Panc1 (cell line): Measurements from ENCODE around the gene STAB1. TPM values are rescaled to one million over a fixed set of nuclear protein-coding genes. Genes with fewer than 3 reads are reported as not detected.

ENCODE experiments used
- ATAC-seq: fragments of 200-7000 bp; cut with Tn5 transposase; 2 replicates; pipeline ENCODE4 v1.9.1; 2020; ENCODE audit warnings: mild to moderate bottlenecking, moderate library complexity
- BruUV-seq: library from RNA; stranded (reverse); fragments of 400-500 nt; replicated peaks from 2 replicates; lab custom pipeline; 2021; lab: Mats Ljungman, UMichigan
- CTCF ChIA-PET: fragments of 300-600 bp; sonication (Branson Sonifier 250); formaldehyde crosslinking; loops from one replicate; lab custom pipeline; 2022; ENCODE audit warnings: antibody characterized with exemption; lab: Charles Lee
- POLR2A ChIA-PET: fragments of 300-600 bp; sonication (Branson Sonifier 250); formaldehyde crosslinking; loops from one replicate; lab custom pipeline; 2022; ENCODE audit warnings: antibody characterized with exemption; lab: Charles Lee
- DNase-seq: peaks from one replicate; pipeline ENCODE4 v3.0.0-alpha.2; 2010; ENCODE audit warnings: low read depth, low spot score
- H3K27ac ChIP-seq: 2 replicates; pipeline ENCODE4 v1.5.1; 2011; ENCODE audit warnings: mild to moderate bottlenecking, low read length, inconsistent platforms
- H3K27me3 ChIP-seq: fragments of 200-500 bp; sonication (Bioruptor generic); 2 replicates; pipeline ENCODE4 v1.6.0; 2014; ENCODE audit warnings: low read length, inconsistent platforms; ENCODE audit not compliant: control insufficient read depth, insufficient read depth
- H3K36me3 ChIP-seq: fragments of 200-500 bp; sonication (Bioruptor generic); 2 replicates; pipeline ENCODE4 v1.5.1; 2014; ENCODE audit warnings: inconsistent platforms, mild to moderate bottlenecking, low read length, moderate library complexity; ENCODE audit not compliant: control insufficient read depth, insufficient read depth
- H3K4me1 ChIP-seq: 2 replicates; pipeline ENCODE4 v1.5.1; 2011; ENCODE audit warnings: inconsistent platforms, mild to moderate bottlenecking, low read length, moderate library complexity; ENCODE audit not compliant: control insufficient read depth, insufficient read depth
- H3K4me3 ChIP-seq, 2 experiments: 2 replicates each; pipeline ENCODE4 v1.5.1; 2011 to 2012; ENCODE audit warnings: low read depth in 2 of 2, low read length in 2 of 2, mild to moderate bottlenecking in 2 of 2, inconsistent platforms in 1 of 2, moderate library complexity in 1 of 2
- H3K9me3 ChIP-seq: fragments of 200-500 bp; sonication (Bioruptor generic); 2 replicates; pipeline ENCODE4 v1.5.1; 2014; ENCODE audit warnings: low read depth, mild to moderate bottlenecking, inconsistent platforms, low read length, moderate library complexity; ENCODE audit not compliant: control insufficient read depth, insufficient read depth
- CTCF ChIP-seq: fragments of 450-650 bp; IDR thresholded peaks from 2 replicates; pipeline ENCODE4 v1.5.1; 2017; ENCODE audit warnings: mild to moderate bottlenecking
- POLR2AphosphoS5 ChIP-seq: IDR thresholded peaks from 2 replicates; pipeline ENCODE4 v1.6.1; 2012; ENCODE audit warnings: mild to moderate bottlenecking, low read depth, low read length, moderate library complexity
- REST ChIP-seq, 2 experiments: IDR thresholded peaks; 2 replicates each; pipeline ENCODE4 v1.6.1; 2011 to 2012; ENCODE audit warnings: low read depth in 2 of 2, control low read depth in 1 of 2, low read length in 1 of 2, mild to moderate bottlenecking in 1 of 2, moderate library complexity in 1 of 2; ENCODE audit not compliant: insufficient read depth in 1 of 2
- SIN3A ChIP-seq: IDR thresholded peaks from 2 replicates; pipeline ENCODE4 v1.6.1; 2012; ENCODE audit warnings: low read depth, mild to moderate bottlenecking, low read length, moderate library complexity, borderline replicate concordance; ENCODE audit not compliant: insufficient read depth
- TCF7L2 ChIP-seq: IDR thresholded peaks from 2 replicates; pipeline ENCODE4 v1.6.1; 2011; ENCODE audit warnings: mild to moderate bottlenecking, low read depth, low read length, inconsistent platforms
- in situ Hi-C: cut with HindIII; loops from 2 replicates; pipeline ENCODE4 v1.10.0; 2016; ENCODE audit warnings: low sequenced_read_pairs, low pct_unique_long_range_greater_than_20kb
- intact Hi-C: fragments of 100-400 bp; cut with micrococcal nuclease; formaldehyde crosslinking; loops from one replicate; pipeline ENCODE4 v1.10.0; 2022; ENCODE audit not compliant: unreplicated experiment
- total RNA-seq: library from RNA; stranded (reverse); gene quantifications from one replicate; pipeline ENCODE4 v1.2.1, GENCODE V29; 2021; ENCODE audit not compliant: unreplicated experiment

STAB1 gene
- total RNA-seq, 1 experiment from 2014 or later = 0.39 TPM

- in situ Hi-C loops = no loop called here
- no peak for TF ChIP-seq POLR2AphosphoS5
- TF ChIP-seq TCF7L2 = no peak
- TF ChIP-seq CTCF = no peak
- TF ChIP-seq REST (IDR thresholded peaks at IDR 0.05; ENCODE audit: insufficient read depth in 1 of 2, low read depth in 2 of 2, low read length in 1 of 2) = no peak
- no peak for TF ChIP-seq SIN3A
- intact Hi-C loops = no loop called here
- no peak for ATAC-seq
- Histone ChIP-seq H3K4me3 (no peak overlapping the region), H3K27ac (no peak overlapping the region), H3K9me3 (no peaks in the 10 kb centered on the region), H3K36me3 (no peaks in the 10 kb centered on the region), H3K27me3 (no peaks in the 10 kb centered on the region), H3K4me1 (no peaks in the 10 kb centered on the region)
- no TSS peak for BruUV-seq
- ChIA-PET CTCF (no interaction called here), POLR2A (no interaction called here)
- DNase-seq = no peak
These were observed 26.3 kb downstream of the STAB1 start for GRCh38 chr3:52521488-52521824.

- CTCF ChIA-PET = no interaction called here
- DNase-seq (no peak), ATAC-seq (no peak)
- POLR2A ChIA-PET = no interaction called here
- Histone ChIP-seq H3K4me3 (no peak overlapping the region), H3K9me3 (no peaks in the 10 kb centered on the region), H3K36me3 (no peaks in the 10 kb centered on the region), H3K4me1 (no peaks in the 10 kb centered on the region; the same call in 1 of the 2 replicates), H3K27ac (no peak overlapping the region), H3K27me3 (no peaks in the 10 kb centered on the region)
- BruUV-seq = no TSS peak
- intact Hi-C loops (no loop called here), in situ Hi-C loops (no loop called here)
- no peak for TF ChIP-seq POLR2AphosphoS5
- no peak for TF ChIP-seq TCF7L2
- no peak for TF ChIP-seq REST (IDR thresholded peaks at IDR 0.05; ENCODE audit: insufficient read depth in 1 of 2, low read depth in 2 of 2, low read length in 1 of 2)
- no peak for TF ChIP-seq SIN3A
- TF ChIP-seq CTCF = no peak
These were observed 26.9 kb downstream of the STAB1 start for GRCh38 chr3:52521881-52522650.
